Right lobe of liver (tissue), 4 donors: Measurements from ENCODE around the gene SV2C.

Experiments used
- POLR2A ChIP-seq: fragments of 450-650 bp; IDR thresholded peaks from one replicate; pipeline ENCODE4 v1.6.1; 2017; ENCODE audit warnings: antibody characterized with exemption, mild to moderate bottlenecking
- TF ChIP-seq, protein P1 (sequence below), 4 donors: fragments of 200-600 bp in 3 of 4; fragments of 450-650 bp in 1 of 4; IDR thresholded peaks; one replicate each; pipeline versions ENCODE4 v1.5.1 to v1.8.0; 2016 to 2022; ENCODE audit warnings: antibody characterized with exemption in 4 of 4, mild to moderate bottlenecking in 2 of 4
- donor health status: DM: no; HTN: no; CAD: no.
- donor health status: DM: no; HTN: no; CAD: no.
- donor health status: DM: no; HTN: yes; CAD: no.

DNA sequence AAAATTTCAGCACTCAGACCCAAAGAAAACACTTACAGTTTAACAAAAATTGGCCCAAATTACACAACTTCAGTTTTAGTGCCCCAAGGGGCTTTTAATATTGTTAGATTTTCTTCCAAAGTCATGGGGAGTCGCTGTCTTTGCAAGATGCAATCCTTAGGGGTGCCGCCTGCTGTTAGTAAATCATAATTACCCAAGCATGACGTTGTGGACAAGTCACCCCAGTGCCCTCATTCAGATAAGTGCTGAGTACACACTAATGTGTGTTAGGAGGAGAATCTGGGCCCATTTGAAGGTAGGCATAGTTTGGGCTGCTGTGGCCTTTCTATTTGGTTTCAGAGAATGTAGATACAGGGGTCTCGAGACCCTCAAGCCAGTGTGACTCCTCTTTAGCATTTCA lies 138.1 kb downstream of the SV2C start:
- TF ChIP-seq, protein P1, sequence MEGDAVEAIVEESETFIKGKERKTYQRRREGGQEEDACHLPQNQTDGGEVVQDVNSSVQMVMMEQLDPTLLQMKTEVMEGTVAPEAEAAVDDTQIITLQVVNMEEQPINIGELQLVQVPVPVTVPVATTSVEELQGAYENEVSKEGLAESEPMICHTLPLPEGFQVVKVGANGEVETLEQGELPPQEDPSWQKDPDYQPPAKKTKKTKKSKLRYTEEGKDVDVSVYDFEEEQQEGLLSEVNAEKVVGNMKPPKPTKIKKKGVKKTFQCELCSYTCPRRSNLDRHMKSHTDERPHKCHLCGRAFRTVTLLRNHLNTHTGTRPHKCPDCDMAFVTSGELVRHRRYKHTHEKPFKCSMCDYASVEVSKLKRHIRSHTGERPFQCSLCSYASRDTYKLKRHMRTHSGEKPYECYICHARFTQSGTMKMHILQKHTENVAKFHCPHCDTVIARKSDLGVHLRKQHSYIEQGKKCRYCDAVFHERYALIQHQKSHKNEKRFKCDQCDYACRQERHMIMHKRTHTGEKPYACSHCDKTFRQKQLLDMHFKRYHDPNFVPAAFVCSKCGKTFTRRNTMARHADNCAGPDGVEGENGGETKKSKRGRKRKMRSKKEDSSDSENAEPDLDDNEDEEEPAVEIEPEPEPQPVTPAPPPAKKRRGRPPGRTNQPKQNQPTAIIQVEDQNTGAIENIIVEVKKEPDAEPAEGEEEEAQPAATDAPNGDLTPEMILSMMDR (IDR thresholded peaks at IDR 0.05): no peak
- TF ChIP-seq POLR2A: no peak
